HG02798 (cell line): ENCODE results near the gene GRID1.
"Not testable (repeated sequence)": the region's sequence is repeated elsewhere in the genome, so short reads cannot be mapped to it uniquely, and the experiment has no call there.

ENCODE experiments used
- ATAC-seq: cut with Tn5 transposase; IDR thresholded peaks from one replicate; pipeline ENCODE4 v1.9.1; 2021; ENCODE audit warnings: mild to moderate bottlenecking; ENCODE audit not compliant: unreplicated experiment, poor library complexity

The GRID1 gene

GRCh38 chr10:85847085-85847484, 519.5 kb downstream of the GRID1 start:
- ATAC-seq = no peak

- not testable (repeated sequence) for ATAC-seq
Observed at GRCh38 chr10:85838660-85839059, 527.9 kb downstream of the GRID1 start.

GRCh38 chr10:85832988-85833387, 533.6 kb downstream of the GRID1 start:
- ATAC-seq = no peak

DNA sequence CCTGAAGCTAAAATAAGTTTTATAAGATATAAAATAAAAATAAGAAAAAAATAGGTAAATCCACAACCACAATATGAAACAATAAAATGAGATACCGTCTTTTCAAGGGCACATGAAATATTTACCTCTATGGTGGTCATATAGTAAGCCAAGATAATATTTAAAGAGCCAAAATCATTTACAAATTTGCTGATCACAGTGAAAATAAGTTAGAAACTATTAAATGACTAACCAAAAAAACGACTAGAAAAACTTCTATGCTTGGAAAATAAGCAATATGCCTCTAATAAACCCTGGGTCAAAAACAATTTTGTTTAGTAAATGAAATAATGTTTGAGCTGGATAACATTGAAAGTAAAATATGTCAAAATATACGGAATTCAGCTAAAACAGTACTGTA, 535.2 kb downstream of the GRID1 start:
- ATAC-seq = no peak

- no peak for ATAC-seq
Observed at GRCh38 chr10:85826377-85826776, 540.2 kb downstream of the GRID1 start.

- no peak for ATAC-seq
Observed at GRCh38 chr10:85811405-85811804, 555.2 kb downstream of the GRID1 start.

DNA sequence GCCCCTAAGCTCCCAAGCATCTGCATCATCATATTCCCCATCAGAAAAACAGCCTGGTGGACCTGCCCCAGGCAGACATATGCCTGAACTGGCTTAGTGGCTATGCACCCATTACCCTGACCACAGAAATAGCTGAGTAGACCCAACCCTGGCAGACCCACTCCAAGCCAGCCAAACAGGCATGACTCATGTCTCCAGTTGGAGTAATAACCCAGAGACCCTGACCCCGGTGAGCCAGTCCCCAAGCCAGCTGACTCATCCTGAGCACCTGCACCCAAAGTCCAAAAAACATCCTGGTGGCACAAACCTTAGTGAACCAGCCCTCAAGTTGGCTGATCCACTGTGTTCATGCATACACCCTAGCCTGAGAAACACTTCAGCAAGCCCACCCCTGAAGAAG, 555.9 kb downstream of the GRID1 start:
- ATAC-seq = no peak

GRCh38 chr10:85795460-85795859, 571.1 kb downstream of the GRID1 start:
- ATAC-seq = no peak

- ATAC-seq = no peak
Observed at GRCh38 chr10:85794553-85794952, 572.0 kb downstream of the GRID1 start.

DNA sequence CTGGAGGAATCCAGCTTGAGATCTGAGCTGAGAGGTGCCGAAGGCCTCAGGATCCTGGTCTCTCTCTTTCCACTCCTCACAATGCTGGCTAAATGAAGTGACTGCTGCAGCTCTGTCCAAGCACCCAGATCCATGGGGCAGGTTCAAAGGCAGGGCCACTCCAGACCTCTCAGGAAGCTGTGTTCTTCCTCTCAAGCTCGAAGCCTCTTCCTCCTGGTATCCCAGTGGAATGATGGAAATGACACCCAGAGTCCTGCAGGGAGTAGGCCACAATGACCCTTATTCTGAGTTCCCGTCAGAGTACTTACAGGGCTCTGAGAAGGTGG, 574.1 kb downstream of the GRID1 start:
- ATAC-seq = no peak

- no peak for ATAC-seq
Observed at GRCh38 chr10:85791818-85792532, 574.6 kb downstream of the GRID1 start.

- ATAC-seq = no peak
Observed at GRCh38 chr10:85789982-85790789, 576.4 kb downstream of the GRID1 start.

DNA sequence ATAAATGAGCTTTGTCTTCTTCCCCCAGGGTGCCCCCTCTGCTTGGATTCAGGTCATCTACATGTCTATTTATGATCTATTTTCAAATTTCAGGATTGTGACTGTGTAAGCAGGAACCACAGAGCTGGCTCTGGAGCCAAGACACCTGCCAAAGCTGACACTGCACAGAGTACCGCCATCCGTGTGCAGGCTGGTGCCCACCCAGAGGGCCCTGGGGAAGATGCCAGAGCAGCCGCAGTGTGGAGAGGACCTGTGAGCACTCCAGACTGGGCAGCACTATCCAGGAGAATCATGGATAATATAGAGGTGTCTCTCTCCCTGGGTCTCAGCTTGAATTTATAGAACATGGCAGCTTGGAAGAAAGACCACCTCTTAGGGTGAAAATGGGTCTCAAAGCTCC, 577.5 kb downstream of the GRID1 start:
- ATAC-seq = no peak

DNA sequence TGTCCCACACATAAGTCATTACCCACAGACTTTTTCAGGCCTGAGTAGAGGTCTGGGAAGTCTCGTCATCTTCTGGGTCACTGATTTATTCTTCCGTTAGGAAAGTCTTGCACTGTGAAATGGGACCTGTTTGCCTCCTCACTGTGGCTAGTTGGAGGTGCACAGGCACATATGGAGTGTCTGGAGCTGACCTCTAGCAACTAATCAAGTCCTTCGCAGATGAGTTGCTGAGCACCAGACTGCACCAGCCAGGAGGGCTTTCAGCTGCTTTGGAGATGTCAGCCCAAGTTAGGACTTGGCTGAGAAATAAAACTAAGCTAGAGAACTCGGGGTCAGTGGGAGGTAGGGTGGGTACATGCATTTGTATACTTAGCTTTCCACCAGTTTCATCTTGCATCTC, 578.0 kb downstream of the GRID1 start:
- no peak for ATAC-seq

GRCh38 chr10:85787881-85788280, 578.7 kb downstream of the GRID1 start:
- no peak for ATAC-seq

DNA sequence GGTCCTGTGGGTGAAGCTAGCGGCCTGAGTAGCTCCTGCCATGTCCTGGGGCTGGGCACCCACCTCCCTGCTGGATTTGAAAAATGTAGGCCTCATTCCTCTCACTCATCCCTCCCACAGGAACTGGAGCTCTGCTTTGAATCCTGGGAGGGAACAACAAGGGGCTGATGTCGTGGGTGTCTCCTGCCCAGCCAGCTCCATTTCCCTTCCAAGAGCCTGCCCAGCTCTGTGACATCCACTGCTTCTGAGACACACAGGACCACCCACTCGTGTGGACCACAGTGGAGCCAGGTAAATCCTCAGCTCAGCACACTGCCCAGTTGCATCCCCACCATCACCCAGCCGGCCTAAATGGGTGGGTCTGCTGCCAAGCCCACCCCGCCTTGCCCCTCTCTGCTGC, 579.2 kb downstream of the GRID1 start:
- ATAC-seq = no peak

- no peak for ATAC-seq
Observed at GRCh38 chr10:85786401-85786899, 580.1 kb downstream of the GRID1 start.

GRCh38 chr10:85784792-85785191, 581.8 kb downstream of the GRID1 start:
- ATAC-seq = no peak

DNA sequence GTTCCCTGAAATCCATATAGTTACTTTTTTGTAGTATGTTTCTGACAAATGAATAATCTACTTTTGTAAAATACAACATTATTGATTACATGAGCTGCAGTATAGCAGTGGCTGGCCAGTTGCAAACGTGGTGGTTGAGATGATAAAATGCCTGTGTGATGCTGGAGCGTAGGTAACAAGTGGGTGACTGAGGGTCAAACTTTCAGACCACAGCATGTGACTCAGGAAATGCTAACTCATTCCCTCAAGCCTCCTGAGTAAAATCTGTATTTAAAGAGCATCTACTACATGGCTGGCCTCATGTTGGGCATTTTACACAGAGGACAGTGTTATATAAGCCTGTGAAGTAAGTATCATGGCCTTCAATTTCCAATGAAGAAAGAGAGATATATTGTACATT, 585.2 kb downstream of the GRID1 start:
- ATAC-seq = no peak

DNA sequence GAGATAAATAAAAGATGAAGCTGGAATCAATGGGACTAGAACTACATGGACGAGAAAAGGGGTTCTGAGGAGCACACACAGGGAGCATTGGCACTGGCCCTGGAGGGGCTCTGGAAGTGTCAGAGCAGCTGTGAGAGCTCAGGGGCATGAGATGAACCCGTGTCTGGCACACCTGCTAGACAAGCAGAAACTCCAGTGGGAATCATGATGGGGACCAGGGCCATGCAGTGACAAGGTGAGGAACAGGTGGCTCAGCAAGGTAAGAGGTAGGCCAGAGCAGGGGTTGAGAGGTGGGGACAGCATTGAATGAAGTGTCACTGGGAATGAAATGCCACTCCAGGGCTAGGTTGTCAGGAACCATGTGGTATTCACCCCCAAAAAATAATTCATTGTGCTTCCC, 588.5 kb downstream of the GRID1 start:
- ATAC-seq = no peak

DNA sequence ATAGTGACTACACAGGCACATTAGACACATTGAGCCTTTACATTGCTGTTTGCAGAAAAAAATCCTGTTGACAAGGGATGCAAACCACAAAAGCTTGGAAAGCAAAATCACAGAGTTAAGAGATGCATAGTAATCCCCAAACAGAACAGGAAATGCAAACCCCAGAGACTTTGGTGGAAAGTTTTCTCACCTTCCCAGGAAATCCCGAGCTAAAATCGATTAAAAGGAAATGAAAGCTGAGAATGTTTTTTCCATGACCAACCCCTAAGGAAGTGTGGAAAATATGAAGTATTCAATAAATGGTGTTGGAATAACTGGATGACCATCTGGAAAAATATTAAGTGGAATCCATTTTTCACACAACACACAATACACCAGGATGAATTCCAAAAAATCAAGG, 598.7 kb downstream of the GRID1 start:
- no peak for ATAC-seq

DNA sequence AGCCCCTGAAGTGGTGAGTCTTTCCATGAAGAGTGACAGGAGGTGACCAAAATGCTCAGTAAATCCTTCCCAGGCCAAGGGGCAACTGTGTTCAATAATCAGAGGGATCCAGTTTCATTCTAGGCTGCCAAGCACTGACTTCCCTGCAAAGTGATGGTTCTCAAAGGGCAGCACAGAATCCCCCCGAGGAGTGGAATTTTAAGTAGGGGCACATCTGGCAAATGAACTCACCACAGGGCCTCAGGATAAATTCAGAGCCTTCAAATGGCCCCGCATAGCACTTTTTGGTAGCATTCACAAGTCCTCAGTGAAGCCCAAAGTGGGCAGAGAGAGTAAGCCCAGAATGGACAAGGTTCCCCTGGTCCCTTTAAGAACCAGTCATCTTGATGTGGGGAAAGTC, 602.5 kb downstream of the GRID1 start:
- ATAC-seq = no peak
